Fibroblast of lung (primary cell): ENCODE measurements around the gene C9orf72.

Experiments
- CTCF ChIP-seq, 2 donors: IDR thresholded peaks in 1 of 2; conservative IDR thresholded peaks in 1 of 2; 1 replicate in 1 of 2; 2 replicates in 1 of 2; pipeline ENCODE4 v1.5.1; 2011 to 2012; ENCODE audit warnings: low read length in 2 of 2, control low read depth in 1 of 2, inconsistent platforms in 1 of 2, low read depth in 1 of 2, mild to moderate bottlenecking in 1 of 2
- EZH2 ChIP-seq: IDR thresholded peaks from 2 replicates; pipeline ENCODE4 v1.5.1; 2012; ENCODE audit warnings: low read length, control low read depth, mild to moderate bottlenecking; ENCODE audit errors: missing control alignments

- TF ChIP-seq CTCF (conservative IDR thresholded peaks at IDR 0.05 in 1 of 2, IDR thresholded peaks at IDR 0.05 in 1 of 2; ENCODE audit: low read depth in 1 of 2, low read length in 2 of 2) = peak; percentile 47 to 50
- no peak for TF ChIP-seq EZH2
Observed at GRCh38 chr9:27548055-27548741, 25.1 kb downstream of the C9orf72 start.
